Fibroblast of the aortic adventitia (primary cell): ENCODE results near the gene VIPR2. TPM values are rescaled to one million over a fixed set of nuclear protein-coding genes. Genes with fewer than 3 reads are reported as not detected.

Experiments used
- DNase-seq: peaks from one replicate; pipeline ENCODE4 v3.0.0-alpha.2; 2010; ENCODE audit warnings: low read depth
- H3K4me3 ChIP-seq: 2 replicates; pipeline ENCODE4 v1.5.1; 2011; ENCODE audit warnings: low read depth, mild to moderate bottlenecking, control low read depth, low read length, moderate library complexity
- CTCF ChIP-seq: IDR thresholded peaks from 2 replicates; pipeline ENCODE4 v1.5.1; 2011; ENCODE audit warnings: mild to moderate bottlenecking, low read length, control low read depth, inconsistent platforms; ENCODE audit not compliant: insufficient read depth
- total RNA-seq: library from RNA; depleted of rRNA; stranded (reverse); fragments of >200 nt; gene quantifications from 2 replicates; pipeline ENCODE4 v1.2.3, GENCODE V29; 2012; ENCODE audit warnings: low replicate concordance

The VIPR2 gene
- total RNA-seq, 1 donor: not detected

- TF ChIP-seq CTCF: no peak
- H3K4me3 ChIP-seq: no peak overlapping the region
- no peak for DNase-seq
These were observed 104.5 kb downstream of the VIPR2 start for GRCh38 chr7:159040146-159040545.

- DNase-seq: no peak
- no peak for TF ChIP-seq CTCF
These were observed 105.0 kb downstream of the VIPR2 start for GRCh38 chr7:159039716-159040115.

GRCh38 chr7:159038066-159038465 is 106.6 kb downstream of the VIPR2 start:
- H3K4me3 ChIP-seq: no peak overlapping the region
- DNase-seq: no peak
- TF ChIP-seq CTCF: no peak

More at GRCh38 chr7:159039716-159040115, 105.0 kb downstream of the VIPR2 start:
- H3K4me3 ChIP-seq: no peak overlapping the region

- no peak for TF ChIP-seq CTCF
- no peak for DNase-seq
- no peak overlapping the region for H3K4me3 ChIP-seq
These were observed 107.6 kb downstream of the VIPR2 start for GRCh38 chr7:159036916-159037605.

- TF ChIP-seq CTCF: no peak
- DNase-seq: no peak
- no peak overlapping the region for H3K4me3 ChIP-seq
These were observed 109.0 kb downstream of the VIPR2 start for GRCh38 chr7:159035571-159036073.

GRCh38 chr7:159034988-159035387 is 109.7 kb downstream of the VIPR2 start:
- no peak for DNase-seq
- no peak overlapping the region for H3K4me3 ChIP-seq
- no peak for TF ChIP-seq CTCF
